BE2C (cell line): Measurements from ENCODE around the gene PDLIM1.

ENCODE experiments used
- DNase-seq: peaks from one replicate; pipeline ENCODE4 v3.0.0-alpha.2; 2020
- H3K27me3 ChIP-seq: fragments of 250-450 bp; sonication (Bioruptor Pico); 2 replicates; pipeline ENCODE4 v1.5.1; 2020; ENCODE audit warnings: mild to moderate bottlenecking
- H3K36me3 ChIP-seq: fragments of 250-450 bp; sonication (Bioruptor Pico); 2 replicates; pipeline ENCODE4 v1.5.1; 2020; ENCODE audit warnings: mild to moderate bottlenecking
- H3K4me1 ChIP-seq: fragments of 250-450 bp; sonication (Bioruptor Pico); 2 replicates; pipeline ENCODE4 v1.5.1; 2020
- H3K4me3 ChIP-seq: 2 replicates; pipeline ENCODE4 v1.5.1; 2011; ENCODE audit warnings: low read depth, low read length
- H3K9me3 ChIP-seq: fragments of 250-450 bp; sonication (Bioruptor Pico); 2 replicates; pipeline ENCODE4 v1.5.1; 2020
- CTCF ChIP-seq: IDR thresholded peaks from 2 replicates; pipeline ENCODE4 v1.5.1; 2012; ENCODE audit warnings: mild to moderate bottlenecking, low read depth, low read length

Gene PDLIM1

GRCh38 chr10:95328013-95328412, 37.2 kb upstream of the PDLIM1 start:
- no peaks in the 10 kb centered on the region for H3K9me3 ChIP-seq
- H3K36me3 ChIP-seq = no peaks in the 10 kb centered on the region
- DNase-seq = no peak
- TF ChIP-seq CTCF = no peak
- no peak overlapping the region for H3K4me3 ChIP-seq
- H3K27me3 ChIP-seq = no peaks in the 10 kb centered on the region
- H3K4me1 ChIP-seq = no peaks in the 10 kb centered on the region

- Histone ChIP-seq H3K4me3 (no peak overlapping the region), H3K4me1 (no peaks in the 10 kb centered on the region)
- DNase-seq = no peak
Measured at GRCh38 chr10:95327367-95327766, 36.6 kb upstream of the PDLIM1 start.

GRCh38 chr10:95326396-95326795, 35.6 kb upstream of the PDLIM1 start:
- no peak overlapping the region for H3K4me3 ChIP-seq
- TF ChIP-seq CTCF = no peak
- H3K36me3 ChIP-seq = no peaks in the 10 kb centered on the region
- no peak for DNase-seq
- no peaks in the 10 kb centered on the region for H3K27me3 ChIP-seq
- no peaks in the 10 kb centered on the region for H3K4me1 ChIP-seq
- H3K9me3 ChIP-seq = no peaks in the 10 kb centered on the region

More at GRCh38 chr10:95327367-95327766, 36.6 kb upstream of the PDLIM1 start:
- TF ChIP-seq CTCF = no peak
- H3K27me3 ChIP-seq = no peaks in the 10 kb centered on the region
- no peaks in the 10 kb centered on the region for H3K9me3 ChIP-seq
- H3K36me3 ChIP-seq = no peaks in the 10 kb centered on the region

GRCh38 chr10:95325863-95326262, 35.1 kb upstream of the PDLIM1 start:
- TF ChIP-seq CTCF = no peak
- DNase-seq = no peak
- no peaks in the 10 kb centered on the region for H3K36me3 ChIP-seq

GRCh38 chr10:95324436-95325268, 33.8 kb upstream of the PDLIM1 start:
- Histone ChIP-seq H3K36me3 (no peaks in the 10 kb centered on the region), H3K4me3 (no peak overlapping the region), H3K4me1 (no peaks in the 10 kb centered on the region), H3K27me3 (no peaks in the 10 kb centered on the region), H3K9me3 (no peaks in the 10 kb centered on the region)
- DNase-seq = no peak
- TF ChIP-seq CTCF = no peak

More at GRCh38 chr10:95325863-95326262, 35.1 kb upstream of the PDLIM1 start:
- Histone ChIP-seq H3K4me3 (no peak overlapping the region), H3K27me3 (no peaks in the 10 kb centered on the region), H3K4me1 (no peaks in the 10 kb centered on the region), H3K9me3 (no peaks in the 10 kb centered on the region)

GRCh38 chr10:95321554-95322301, 30.9 kb upstream of the PDLIM1 start:
- DNase-seq = no peak
- Histone ChIP-seq H3K36me3 (no peaks in the 10 kb centered on the region), H3K4me1 (no peaks in the 10 kb centered on the region), H3K9me3 (no peaks in the 10 kb centered on the region), H3K4me3 (no peak overlapping the region), H3K27me3 (no peaks in the 10 kb centered on the region)
- TF ChIP-seq CTCF = no peak
